Germinal center (tissue), 1 donor: ENCODE data around the gene LYRM9.
"Not testable (repeated sequence)": the region's sequence is repeated elsewhere in the genome, so short reads cannot be mapped to it uniquely, and the experiment has no call there.

Source experiments
- DNase-seq: peaks from one replicate; pipeline ENCODE4 v3.0.0; 2012; ENCODE audit warnings: mixed read lengths, low spot score

Gene LYRM9

GRCh38 chr17:27873746-27874145 is 19.4 kb downstream of the LYRM9 start:
- no peak for DNase-seq

DNA sequence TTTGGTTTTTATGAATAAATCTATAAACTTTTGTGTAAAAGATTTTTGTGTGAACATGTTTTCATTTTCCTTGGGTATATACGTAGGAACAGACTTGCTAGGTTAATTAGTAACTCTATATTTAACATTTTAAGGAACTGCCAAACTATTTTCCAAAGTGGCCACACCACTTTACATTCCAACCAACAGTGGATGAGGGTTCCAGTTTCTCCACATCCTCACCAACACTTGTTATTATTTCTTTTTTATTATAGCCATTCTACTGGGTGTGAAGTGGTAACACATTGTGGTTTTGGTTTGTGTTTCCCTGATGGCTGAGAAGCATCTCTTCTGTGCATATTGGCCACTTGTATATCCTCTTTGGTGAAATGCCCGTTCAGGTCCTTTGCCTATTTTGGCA is 20.0 kb downstream of the LYRM9 start:
- DNase-seq: no peak

GRCh38 chr17:27872776-27873175 is 20.4 kb downstream of the LYRM9 start:
- DNase-seq: no peak

- no peak for DNase-seq
Measured at GRCh38 chr17:27871407-27871806, 21.8 kb downstream of the LYRM9 start.

DNA sequence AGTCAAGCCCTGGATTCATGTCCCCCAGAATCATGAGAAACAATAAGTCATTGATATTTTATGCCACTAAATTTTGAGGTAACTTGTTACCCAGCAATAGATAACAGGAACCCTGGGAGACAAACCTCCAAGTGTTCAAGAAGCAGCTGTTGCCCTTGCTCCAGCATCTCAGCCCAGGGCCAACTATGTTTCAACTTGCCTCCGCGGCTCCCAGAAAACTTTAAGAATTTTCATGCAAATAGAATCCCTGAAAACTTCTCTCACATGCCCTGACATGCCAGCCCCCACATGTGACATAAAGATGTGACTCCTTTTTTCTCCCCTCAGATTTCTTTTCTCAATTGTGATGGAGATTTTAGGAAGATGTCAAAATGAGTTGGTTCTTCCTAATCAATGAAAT is 22.8 kb downstream of the LYRM9 start:
- no peak for DNase-seq

GRCh38 chr17:27868565-27868964 is 24.6 kb downstream of the LYRM9 start:
- DNase-seq: no peak

- DNase-seq: no peak
Measured at GRCh38 chr17:27862840-27863239, 30.3 kb downstream of the LYRM9 start.

GRCh38 chr17:27862004-27862403 is 31.2 kb downstream of the LYRM9 start:
- DNase-seq: no peak

DNA sequence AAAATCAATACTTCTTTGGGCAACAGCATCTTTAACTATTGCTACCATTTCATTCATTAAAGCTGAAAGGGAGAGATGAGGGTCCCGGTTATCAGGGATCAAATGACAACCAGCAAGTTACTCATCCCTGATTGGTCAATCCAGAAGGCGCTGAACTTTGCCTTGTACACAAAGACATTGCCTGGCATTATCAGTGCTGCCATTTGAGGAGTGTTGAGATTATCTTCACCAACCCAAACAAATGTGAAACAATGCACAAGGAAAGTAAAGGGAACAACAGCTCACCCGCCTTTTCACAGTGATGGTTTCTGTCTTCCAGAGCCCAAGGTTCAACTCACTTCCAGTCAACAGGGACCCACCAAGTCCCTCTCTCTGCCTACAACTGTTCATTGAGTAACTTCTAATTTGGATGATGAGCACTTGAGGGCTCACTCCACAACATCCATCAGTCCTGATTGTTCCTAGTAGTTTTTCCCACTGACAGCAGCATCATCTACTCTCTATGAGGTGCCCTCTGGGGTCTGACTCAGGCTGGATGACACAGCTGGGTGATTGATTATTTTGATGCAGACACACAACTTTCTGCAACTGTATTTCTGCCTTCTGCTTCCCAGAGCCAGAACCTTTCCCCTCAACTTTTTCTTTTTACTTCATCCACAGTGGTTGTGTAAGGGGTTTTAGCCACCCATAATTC is 32.0 kb downstream of the LYRM9 start:
- no peak for DNase-seq

GRCh38 chr17:27858621-27859305 is 34.4 kb downstream of the LYRM9 start:
- no peak for DNase-seq

- no peak for DNase-seq
Measured at GRCh38 chr17:27856676-27857432, 36.3 kb downstream of the LYRM9 start.

DNA sequence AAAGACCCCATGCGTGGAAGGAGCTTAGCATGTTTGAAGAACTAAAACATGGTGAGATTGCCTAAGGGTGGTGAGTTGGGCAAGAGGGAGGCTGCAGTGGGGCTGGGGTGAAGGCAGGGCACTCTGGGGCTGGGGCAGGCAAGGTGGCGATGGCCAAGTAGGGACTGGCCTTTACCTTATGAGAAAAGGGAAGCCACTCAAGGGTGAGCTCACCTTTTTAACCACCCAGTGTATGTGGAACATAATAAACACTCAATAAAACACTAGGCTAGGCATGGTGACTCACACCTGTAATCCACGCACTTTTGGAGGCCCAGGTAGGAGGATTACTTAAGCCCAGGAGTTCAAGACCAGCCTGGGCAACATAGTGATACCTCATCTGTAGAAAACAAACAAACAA is 37.7 kb downstream of the LYRM9 start:
- DNase-seq: no peak

GRCh38 chr17:27854163-27854562 is 39.0 kb downstream of the LYRM9 start:
- no peak for DNase-seq

DNA sequence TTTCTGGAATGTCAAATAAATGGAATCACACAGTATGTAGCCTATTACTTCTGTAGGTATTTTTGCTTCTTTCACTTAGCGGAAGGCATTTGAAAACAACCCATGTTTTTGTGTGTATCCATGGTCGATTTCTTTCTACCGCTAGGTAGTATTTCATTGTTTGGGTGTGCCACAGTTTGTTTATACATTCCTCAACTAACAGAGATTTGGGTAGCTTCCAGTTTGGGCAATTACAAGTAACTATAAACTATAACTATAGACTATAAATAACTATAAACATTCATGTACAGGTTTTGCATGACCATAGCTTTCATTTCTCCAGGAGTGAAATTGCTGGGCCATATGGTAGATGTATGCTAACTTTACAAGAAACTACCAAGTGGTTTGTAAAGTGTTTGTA is 40.1 kb downstream of the LYRM9 start:
- no peak for DNase-seq

DNA sequence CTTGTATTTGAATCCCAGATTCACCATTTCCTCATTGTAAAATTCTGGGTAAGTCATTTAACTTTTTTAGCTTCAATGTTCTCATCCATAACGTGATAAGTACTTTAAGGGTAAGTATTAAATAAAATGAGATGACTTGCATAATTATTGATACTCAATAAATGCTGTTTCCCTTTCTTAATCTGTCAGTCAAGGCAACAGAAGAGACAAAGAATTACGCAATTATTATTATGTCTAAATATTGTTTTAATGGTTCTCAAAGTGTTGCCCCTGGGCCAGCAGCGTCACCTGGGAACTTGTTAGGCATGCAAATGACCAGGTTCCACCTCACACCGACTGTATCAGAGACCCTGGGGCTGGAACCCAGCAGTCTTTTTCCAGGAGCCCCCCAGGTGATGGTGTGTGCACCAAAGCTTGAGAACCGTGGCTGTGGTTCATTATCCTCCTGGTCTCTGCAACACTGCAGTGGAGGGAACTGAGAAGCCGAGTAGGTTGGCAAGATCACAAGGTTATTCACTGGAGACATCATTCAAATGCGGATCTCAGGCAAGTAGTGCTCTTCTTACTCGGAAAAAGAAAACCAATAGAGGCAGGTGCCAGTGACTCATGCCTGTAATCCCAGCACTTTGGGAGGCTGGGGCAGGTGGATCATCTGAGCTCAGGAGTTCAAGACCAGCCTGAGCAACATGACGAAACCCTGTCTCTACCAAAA is 43.5 kb downstream of the LYRM9 start:
- DNase-seq: no peak

- DNase-seq: no peak
Measured at GRCh38 chr17:27848931-27849330, 44.2 kb downstream of the LYRM9 start.

- not testable (repeated sequence) for DNase-seq
Measured at GRCh38 chr17:27846808-27847307, 46.3 kb downstream of the LYRM9 start.

- no peak for DNase-seq
Measured at GRCh38 chr17:27846042-27846655, 47.0 kb downstream of the LYRM9 start.

GRCh38 chr17:27845264-27846041 is 47.7 kb downstream of the LYRM9 start:
- DNase-seq: no peak

GRCh38 chr17:27840688-27841087 is 52.5 kb downstream of the LYRM9 start:
- no peak for DNase-seq

DNA sequence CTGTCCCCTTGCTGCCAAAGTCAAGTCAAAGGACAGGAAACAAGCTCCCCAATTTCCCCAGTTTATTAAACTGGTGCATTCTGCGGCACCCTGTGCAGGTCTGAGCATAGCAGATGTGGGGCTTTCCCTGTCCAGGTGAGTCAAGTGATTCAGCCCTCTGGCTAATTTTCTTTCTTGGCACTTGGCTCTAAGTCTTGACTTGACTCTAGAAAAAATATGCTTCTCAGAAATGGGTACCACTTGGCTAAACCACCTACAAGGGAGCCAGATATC is 52.8 kb downstream of the LYRM9 start:
- DNase-seq: not testable (repeated sequence)
